Right cardiac atrium (tissue), 5 donors: Measurements from ENCODE around the gene ASB14. TPM values are rescaled to one million over a fixed set of nuclear protein-coding genes. Genes with fewer than 3 reads are reported as not detected.

Experiments used
- ATAC-seq, 2 donors: fragments of 200-7000 bp; cut with Tn5 transposase; one replicate each; pipeline versions ENCODE4 v1.8.0 to v1.9.1; 2020; ENCODE audit warnings: moderate library complexity in 2 of 2, mild to moderate bottlenecking in 1 of 2
- DNase-seq, 3 donors: peaks; one replicate each; pipeline ENCODE4 v3.0.0-alpha.2; 2020
- H3K27ac ChIP-seq: one replicate; pipeline ENCODE4 v1.5.1; 2013; ENCODE audit warnings: mild to moderate bottlenecking, low read length, control low read depth, moderate library complexity
- H3K27me3 ChIP-seq: one replicate; pipeline ENCODE4 v1.6.1; 2013; ENCODE audit not compliant: control insufficient read depth, insufficient read depth
- H3K4me1 ChIP-seq: one replicate; pipeline ENCODE4 v1.6.1; 2013; ENCODE audit warnings: low read length; ENCODE audit not compliant: control insufficient read depth, insufficient read depth
- H3K4me3 ChIP-seq: one replicate; pipeline ENCODE4 v1.5.1; 2013; ENCODE audit warnings: low read length, control low read depth
- H3K9me3 ChIP-seq: one replicate; pipeline ENCODE4 v1.6.1; 2013; ENCODE audit warnings: low read length; ENCODE audit not compliant: control insufficient read depth
- WGBS: extraction: QIAGEN DNeasy Blood & Tissue Kit; methylation state at CpG from one replicate; pipeline ENCODE4 v1.1.7; 2013; 5-methylcytosine and 5-hydroxymethylcytosine counted together
- intact Hi-C, 4 donors: fragments of 100-400 bp; cut with DNase I; formaldehyde crosslinking; loops; one replicate each; pipeline versions ENCODE4 v1.11.0 to v1.14.0; 2022 to 2023
- polyA plus RNA-seq: library from polyadenylated mRNA; stranded (reverse); fragments of 200-250 nt; gene quantifications from one replicate; pipeline ENCODE4 v1.2.3, GENCODE V29; 2013
- total RNA-seq, 4 donors: library from RNA; stranded (reverse); fragmentation: NEBNext Ultra II Directional; extraction: Animal tissue kit (Norgen Biotek cat#: 25700); gene quantifications; one replicate each; pipeline ENCODE4 v1.2.1, GENCODE V29; 2021
- donor health status: healthy with polysubstance abuse.
- donor health status: DM: no; HTN: yes; CAD: no.
- donor health status: DM: no; HTN: no; CAD: no.
- donor health status: DM: no; HTN: yes; CAD: no; lungs with severe emphysema.
- donor health status: DM: yes; HTN: yes; CAD: no.

ASB14 gene
- total and polyA plus RNA-seq, 5 donors: 0.26 to 1.8 (median 0.93) TPM; not detected in 1

DNA sequence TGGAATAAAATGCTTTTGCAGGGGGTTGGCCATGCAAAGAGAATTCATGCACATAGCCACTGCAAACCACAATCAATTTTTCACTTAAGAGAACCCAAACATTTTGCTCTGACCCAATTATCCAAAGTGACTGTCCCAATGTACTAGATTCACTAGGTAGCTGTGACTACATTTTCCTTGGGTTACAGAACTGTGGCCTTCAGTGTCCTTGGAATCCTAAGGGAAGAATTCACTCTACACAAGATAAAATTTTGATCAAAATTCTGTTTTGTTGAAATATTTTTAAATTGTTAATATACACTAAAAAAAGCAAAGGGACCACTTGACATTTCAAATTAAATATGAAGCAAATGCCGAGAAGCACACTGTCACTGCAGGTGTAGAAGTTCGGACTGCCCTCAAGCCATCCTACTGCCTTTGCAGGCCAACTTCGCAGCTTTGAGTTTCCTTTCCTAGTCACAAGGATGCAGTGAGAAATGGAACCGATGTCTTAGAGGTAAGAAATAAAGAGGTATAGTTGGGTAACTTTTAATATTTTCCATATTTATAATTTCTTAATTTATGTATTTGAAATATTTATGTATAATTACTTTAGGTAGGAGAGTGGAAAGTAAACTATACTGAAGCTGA, 527 bp upstream of the ASB14 start:
- DNase-seq: no peak
- no peak overlapping the region for H3K4me3 ChIP-seq
- ATAC-seq: no peak
- no peaks in the 10 kb centered on the region for H3K9me3 ChIP-seq
- intact Hi-C loops: no loop called here
- WGBS: 95% methylated on average over 4 of the region's 4 CpGs
- H3K27me3 ChIP-seq: no peaks in the 10 kb centered on the region
- H3K4me1 ChIP-seq: no peaks in the 10 kb centered on the region
- H3K27ac ChIP-seq: no peak overlapping the region

- no peak overlapping the region for H3K4me3 ChIP-seq
- no peak for DNase-seq
- intact Hi-C loops: no loop called here
- no peaks in the 10 kb centered on the region for H3K9me3 ChIP-seq
- no peak overlapping the region for H3K27ac ChIP-seq
- H3K27me3 ChIP-seq: no peaks in the 10 kb centered on the region
- 92% methylated on average over 9 of the region's 9 CpGs for WGBS
- no peaks in the 10 kb centered on the region for H3K4me1 ChIP-seq
- ATAC-seq: no peak
Observed at GRCh38 chr3:57288403-57288802, 4.1 kb downstream of the ASB14 start.

DNA sequence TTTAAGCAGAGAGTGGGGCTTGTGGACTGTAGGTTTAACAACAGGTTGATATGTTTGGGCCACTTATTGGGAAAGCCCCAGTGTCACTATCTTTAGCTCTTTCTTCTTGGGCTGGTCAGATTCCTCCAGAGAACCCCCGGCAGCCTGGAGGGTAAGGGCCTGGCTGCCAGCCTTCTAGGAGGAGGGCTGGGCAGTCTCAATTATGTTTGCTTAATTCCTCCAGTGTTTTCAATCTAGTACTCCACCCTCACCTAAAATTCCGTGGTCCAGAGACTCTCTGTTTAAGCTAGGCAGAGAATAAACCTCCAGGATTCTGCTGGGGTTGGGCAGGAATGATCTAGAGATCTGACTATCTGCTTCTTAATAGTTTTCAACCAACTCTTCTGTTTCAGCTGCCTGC, 5.3 kb downstream of the ASB14 start:
- DNase-seq (no peak), ATAC-seq (no peak)
- Histone ChIP-seq H3K27ac (no peak overlapping the region), H3K27me3 (no peaks in the 10 kb centered on the region), H3K4me3 (no peak overlapping the region), H3K4me1 (no peaks in the 10 kb centered on the region), H3K9me3 (no peaks in the 10 kb centered on the region)
- 82% methylated on average over 2 of the region's 2 CpGs for whole genome bisulfite sequencing
- intact Hi-C loops: no loop called here

GRCh38 chr3:57283334-57283733, 9.2 kb downstream of the ASB14 start:
- no peak overlapping the region for H3K27ac ChIP-seq
- H3K27me3 ChIP-seq: no peaks in the 10 kb centered on the region
- DNase-seq (no peak), ATAC-seq (no peak)
- WGBS: 79% methylated on average over 6 of the region's 6 CpGs
- no peaks in the 10 kb centered on the region for H3K9me3 ChIP-seq
- no peak overlapping the region for H3K4me3 ChIP-seq
- intact Hi-C loops: no loop called here
- no peaks in the 10 kb centered on the region for H3K4me1 ChIP-seq

DNA sequence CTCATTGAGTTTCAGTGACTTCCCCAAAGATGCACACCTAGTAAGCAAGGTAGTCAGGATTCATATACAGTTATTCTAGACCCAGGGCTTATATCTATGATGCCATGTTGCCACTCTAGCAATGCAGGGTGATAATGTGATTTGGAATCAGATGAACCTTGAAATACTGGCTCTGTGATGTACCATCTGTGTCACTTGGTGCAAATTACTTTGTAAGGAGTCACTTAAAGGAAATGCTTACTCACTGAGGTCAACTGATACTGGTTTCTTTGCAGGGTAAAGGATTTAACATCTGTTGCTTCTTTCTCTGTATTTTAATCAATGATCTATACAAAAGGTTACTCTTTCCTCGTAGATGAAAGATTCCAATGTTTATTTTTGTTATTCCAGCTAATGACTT, 10.8 kb downstream of the ASB14 start:
- no peak overlapping the region for H3K27ac ChIP-seq
- intact Hi-C loops: no loop called here
- no peak overlapping the region for H3K4me3 ChIP-seq
- DNase-seq (no peak), ATAC-seq (no peak)
- no peaks in the 10 kb centered on the region for H3K27me3 ChIP-seq
- 43% methylated on average over 1 of the region's 1 CpG for WGBS
- H3K4me1 ChIP-seq: no peaks in the 10 kb centered on the region
- H3K9me3 ChIP-seq: no peaks in the 10 kb centered on the region

GRCh38 chr3:57279685-57280084, 12.8 kb downstream of the ASB14 start:
- H3K4me3 ChIP-seq: no peak overlapping the region
- DNase-seq (no peak), ATAC-seq (no peak)
- H3K4me1 ChIP-seq: no peaks in the 10 kb centered on the region
- H3K27ac ChIP-seq: no peak overlapping the region
- intact Hi-C loops: no loop called here
- 93% methylated on average over 5 of the region's 5 CpGs for WGBS
- H3K9me3 ChIP-seq: no peaks in the 10 kb centered on the region
- H3K27me3 ChIP-seq: no peaks in the 10 kb centered on the region

DNA sequence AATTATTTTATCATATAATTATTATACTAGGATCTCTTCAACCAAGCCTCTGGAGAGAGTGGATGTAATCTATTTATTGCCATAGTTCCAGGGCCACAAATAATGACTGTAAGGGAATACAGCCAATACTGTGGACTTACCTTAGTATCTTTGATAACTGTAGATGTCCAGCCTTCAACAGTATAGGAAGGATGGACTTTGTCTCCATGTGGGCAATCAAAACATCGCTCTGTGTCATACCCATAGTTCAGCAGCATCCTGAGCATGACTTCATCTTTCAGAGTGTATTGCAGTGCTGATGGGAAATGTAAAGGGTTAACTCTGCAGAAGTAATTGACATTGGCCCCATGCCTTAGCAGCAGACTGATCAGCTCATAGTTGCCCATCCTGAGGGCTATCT, 14.2 kb downstream of the ASB14 start:
- WGBS: 98% methylated on average over 1 of the region's 1 CpG
- H3K27ac ChIP-seq: no peak overlapping the region
- no peak for ATAC-seq
- H3K9me3 ChIP-seq: no peaks in the 10 kb centered on the region
- intact Hi-C loops: no loop called here
- H3K4me3 ChIP-seq: no peak overlapping the region
- no peaks in the 10 kb centered on the region for H3K4me1 ChIP-seq
- H3K27me3 ChIP-seq: no peaks in the 10 kb centered on the region
- no peak for DNase-seq

DNA sequence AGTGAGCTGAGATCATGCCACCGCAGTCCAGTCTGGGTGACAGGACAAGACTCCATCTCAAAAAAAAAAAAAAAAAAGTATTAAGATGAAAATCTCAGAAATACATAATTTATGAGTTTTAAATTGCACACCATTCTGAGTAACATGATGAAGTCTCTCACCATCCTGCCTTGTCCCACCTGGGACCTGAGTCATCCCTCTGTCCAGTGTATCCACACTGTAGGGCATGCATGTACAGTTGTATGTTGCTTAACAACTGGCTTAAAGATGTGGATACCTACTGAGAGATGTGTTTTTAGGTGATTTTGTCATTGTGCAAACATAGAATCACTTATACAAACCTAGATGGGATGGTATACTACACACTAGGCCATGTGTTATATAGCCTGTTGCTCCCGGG, 17.1 kb downstream of the ASB14 start:
- no peaks in the 10 kb centered on the region for H3K9me3 ChIP-seq
- H3K27ac ChIP-seq: no peak overlapping the region
- H3K27me3 ChIP-seq: no peaks in the 10 kb centered on the region
- H3K4me3 ChIP-seq: no peak overlapping the region
- intact Hi-C loops: no loop called here
- H3K4me1 ChIP-seq: no peaks in the 10 kb centered on the region
- 98% methylated on average over 2 of the region's 2 CpGs for WGBS
- ATAC-seq: no peak
- DNase-seq: no peak

DNA sequence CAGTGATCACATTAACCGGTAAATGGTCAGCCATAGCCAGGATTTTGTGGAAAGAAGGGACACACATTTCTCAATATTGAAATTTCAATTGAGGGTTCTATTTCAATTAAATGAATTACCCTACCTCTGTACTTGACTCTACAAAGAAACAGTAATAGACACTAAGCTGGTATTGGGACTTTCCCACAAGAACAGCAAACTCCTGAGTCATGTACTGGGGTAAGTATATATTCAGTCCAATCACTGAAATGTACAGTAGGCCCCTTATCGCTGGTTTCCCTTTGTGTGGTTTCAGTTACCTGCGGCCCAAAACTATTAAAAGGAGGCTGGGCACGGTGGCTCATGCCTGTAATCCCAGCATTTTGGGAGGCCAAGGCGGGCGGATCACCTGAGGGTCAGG, 17.6 kb downstream of the ASB14 start:
- 98% methylated on average over 6 of the region's 6 CpGs for WGBS
- no peak overlapping the region for H3K27ac ChIP-seq
- no peaks in the 10 kb centered on the region for H3K9me3 ChIP-seq
- DNase-seq (no peak), ATAC-seq (no peak)
- no peaks in the 10 kb centered on the region for H3K27me3 ChIP-seq
- no peaks in the 10 kb centered on the region for H3K4me1 ChIP-seq
- intact Hi-C loops: no loop called here
- no peak overlapping the region for H3K4me3 ChIP-seq

DNA sequence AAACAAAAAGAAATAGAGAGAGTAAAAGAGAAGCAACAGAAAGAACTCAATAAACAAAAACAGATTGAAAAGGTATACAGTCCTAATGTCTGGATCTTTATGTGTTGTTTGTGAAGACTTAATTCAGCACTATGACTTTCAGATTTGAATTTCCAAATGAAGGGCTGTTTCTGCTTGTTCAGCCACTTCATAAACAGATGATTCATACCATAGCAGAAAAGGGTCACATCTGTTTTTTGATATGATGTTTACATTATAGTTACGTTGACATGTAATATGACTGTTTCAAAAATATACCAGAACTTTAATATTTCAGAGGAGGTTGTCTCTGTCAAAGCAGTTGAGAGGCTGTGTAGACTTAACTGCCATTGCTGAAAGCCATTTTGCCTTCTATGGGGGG, 24.1 kb downstream of the ASB14 start:
- no peak for DNase-seq
- Histone ChIP-seq H3K4me3 (no peak overlapping the region), H3K9me3 (no peaks in the 10 kb centered on the region), H3K27me3 (no peaks in the 10 kb centered on the region), H3K4me1 (no peaks in the 10 kb centered on the region), H3K27ac (no peak overlapping the region)
- intact Hi-C loops: no loop called here
- ATAC-seq: no peak
- 91% methylated on average over 1 of the region's 1 CpG for WGBS

GRCh38 chr3:57261929-57262328, 30.6 kb downstream of the ASB14 start:
- Histone ChIP-seq H3K4me1 (no peaks in the 10 kb centered on the region), H3K27ac (no peak overlapping the region), H3K4me3 (no peak overlapping the region), H3K9me3 (no peaks in the 10 kb centered on the region), H3K27me3 (no peaks in the 10 kb centered on the region)
- WGBS: 98% methylated on average over 3 of the region's 3 CpGs
- DNase-seq (no peak), ATAC-seq (no peak)
- intact Hi-C loops: no loop called here

DNA sequence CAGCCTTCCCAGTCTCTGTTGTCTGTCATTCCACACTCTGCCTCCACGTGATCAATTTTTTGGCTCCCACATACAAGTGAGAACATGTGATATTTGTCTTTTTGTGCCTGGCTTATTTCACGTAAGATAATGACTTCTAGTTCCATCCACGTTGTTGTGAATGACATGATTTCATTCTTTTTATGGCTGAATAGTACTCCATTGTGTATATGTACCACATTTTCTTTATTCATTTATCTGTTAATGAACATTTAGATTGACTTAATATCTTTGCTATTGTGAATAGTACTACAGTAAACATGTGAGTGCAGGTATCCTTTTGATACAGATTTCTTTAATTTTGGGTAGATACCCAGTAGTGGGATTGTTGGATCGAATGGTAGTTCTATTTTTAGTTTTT, 31.4 kb downstream of the ASB14 start:
- 91% methylated on average over 4 of the region's 4 CpGs for WGBS

More for the DNA sequence above, 31.4 kb downstream of the ASB14 start:
- Histone ChIP-seq H3K27me3 (no peaks in the 10 kb centered on the region), H3K9me3 (no peaks in the 10 kb centered on the region), H3K4me3 (no peak overlapping the region), H3K27ac (no peak overlapping the region), H3K4me1 (no peaks in the 10 kb centered on the region)
- no peak for ATAC-seq
- intact Hi-C loops: no loop called here
- no peak for DNase-seq
